HS-27A (cell line): ENCODE measurements around the gene CAMK1.

Experiments used
- DNase-seq: peaks from one replicate; pipeline ENCODE4 v3.0.0-alpha.2; 2012; ENCODE audit warnings: low read depth, missing footprints

Gene CAMK1

DNA sequence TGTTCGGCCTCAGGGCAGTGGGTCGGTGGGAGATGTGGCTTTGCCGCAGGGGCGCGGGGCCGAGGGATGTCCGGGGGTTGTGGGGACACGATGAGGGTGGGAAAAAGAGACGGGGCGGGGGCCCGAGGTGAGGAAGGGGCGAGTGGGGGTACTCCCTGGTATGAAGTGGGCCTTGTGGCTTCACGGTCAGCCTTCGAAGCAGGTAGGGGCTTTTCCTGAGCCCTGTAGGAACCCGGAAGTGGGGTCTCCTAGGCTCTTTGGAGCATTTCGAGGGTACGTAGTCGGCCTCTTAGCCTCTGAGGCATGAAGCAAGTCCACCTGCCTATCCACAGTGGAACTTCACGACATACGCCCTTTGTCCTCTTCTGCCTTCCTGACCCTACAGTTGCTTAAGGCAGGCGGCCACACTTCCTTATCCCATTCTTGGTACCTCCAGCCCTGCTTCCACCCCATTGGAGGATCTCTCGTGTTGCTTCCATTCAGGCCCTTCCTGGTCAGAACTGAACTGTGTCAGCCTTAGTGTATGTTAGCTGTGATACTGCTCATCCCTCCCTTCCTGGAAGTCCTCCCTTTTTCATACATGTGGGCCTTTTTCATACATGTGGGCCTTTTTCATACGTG is 23.5 kb upstream of the CAMK1 start:
- DNase-seq = no peak

DNA sequence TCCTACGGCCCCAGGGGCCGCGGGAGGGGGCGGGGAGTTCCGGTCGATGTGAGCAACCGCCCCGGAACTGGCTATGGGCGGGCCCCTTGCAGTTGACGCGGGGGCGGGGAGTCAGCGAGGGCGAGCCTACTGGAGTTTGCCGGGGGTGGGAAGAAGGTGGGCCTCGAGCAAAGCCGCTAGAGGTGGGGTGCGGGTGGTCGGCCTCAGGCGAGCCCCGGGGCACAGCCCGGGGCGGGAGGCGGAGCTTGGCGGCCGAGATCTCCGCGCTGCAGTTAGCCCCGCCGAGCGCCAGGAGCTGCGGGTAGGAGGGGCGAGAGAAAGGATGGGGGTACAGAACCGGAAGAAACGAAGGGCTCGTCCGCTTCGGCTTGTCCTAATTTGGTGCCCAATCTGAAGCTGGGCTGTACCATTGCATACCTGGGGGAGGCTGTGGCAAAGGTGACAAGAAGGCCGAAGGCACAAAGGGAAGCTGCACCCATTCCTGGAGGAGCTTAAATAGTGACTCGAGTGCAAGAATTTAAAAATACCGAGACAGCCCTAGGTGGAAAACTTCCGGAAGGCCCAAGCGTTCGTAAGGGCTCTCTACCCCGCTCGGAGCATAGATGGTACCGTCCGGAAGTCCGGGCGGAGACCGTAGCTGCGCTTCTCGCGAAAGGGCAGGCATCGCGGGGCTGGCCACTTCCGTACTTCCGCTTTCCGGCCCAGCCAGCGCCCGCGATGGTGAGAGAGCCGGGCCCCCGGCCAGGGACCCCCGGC is 22.8 kb upstream of the CAMK1 start, which contains the start of the genes ARPC4 and TADA3:
TSS of gene ARPC4 (plus strand) at position 678 of the 756 bp plus-strand sequence. CDS start at position 718, 40 bp downstream.
TSS of gene TADA3 (minus strand) at position 69 of the 756 bp plus-strand sequence. CDS start 1,007 bp downstream, outside the sequence.
- peak; percentile 96 for DNase-seq

DNA sequence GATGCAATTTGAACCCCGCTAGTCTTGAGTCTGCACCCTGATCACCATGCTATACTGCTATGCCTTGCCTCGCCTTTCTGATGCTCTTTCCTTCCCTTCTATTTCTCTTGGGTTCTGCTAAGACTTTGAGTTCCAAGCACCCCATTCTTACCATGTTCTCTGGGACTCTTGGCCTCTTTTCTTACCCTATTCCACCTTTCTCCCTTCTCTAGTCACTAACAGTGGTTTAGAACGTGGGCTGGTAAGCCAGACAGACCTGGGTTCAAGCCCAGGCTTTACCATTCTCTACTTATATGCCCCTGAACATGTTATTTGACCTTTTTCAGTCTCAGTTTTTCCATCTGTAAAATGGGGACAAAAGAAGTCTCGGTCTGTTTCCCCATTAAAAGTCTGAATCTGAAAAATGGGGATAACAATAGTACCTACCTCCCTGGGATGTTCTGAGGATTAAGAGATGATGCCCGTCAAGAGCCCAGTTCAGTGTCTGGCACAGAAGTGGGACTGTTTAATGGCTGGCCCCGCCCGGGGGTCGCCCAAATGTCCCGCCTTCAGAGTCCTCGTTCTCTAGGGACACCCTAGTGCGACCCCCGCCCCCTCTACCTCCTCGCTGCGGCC is 22.1 kb upstream of the CAMK1 start:
- no peak for DNase-seq

DNA sequence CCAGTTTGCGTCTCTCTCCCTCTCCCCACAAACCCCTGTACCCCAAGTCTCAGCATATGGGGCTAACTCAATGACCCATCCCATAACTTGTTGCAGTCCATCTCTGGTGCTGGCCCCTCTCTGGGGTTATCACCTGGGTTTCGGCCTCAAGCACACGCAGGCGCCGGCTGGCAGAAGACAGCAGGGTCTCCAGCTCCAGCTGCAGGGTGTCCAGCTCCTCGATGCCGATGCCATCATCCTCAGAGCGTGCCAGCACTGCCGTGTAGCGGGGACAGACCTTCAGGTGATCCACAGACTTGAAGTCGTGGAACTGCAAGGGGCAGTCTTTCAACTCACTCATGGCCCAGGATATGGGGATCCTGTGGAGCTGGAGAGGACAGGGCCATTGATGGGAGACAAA is 21.4 kb upstream of the CAMK1 start:
- DNase-seq = no peak

DNA sequence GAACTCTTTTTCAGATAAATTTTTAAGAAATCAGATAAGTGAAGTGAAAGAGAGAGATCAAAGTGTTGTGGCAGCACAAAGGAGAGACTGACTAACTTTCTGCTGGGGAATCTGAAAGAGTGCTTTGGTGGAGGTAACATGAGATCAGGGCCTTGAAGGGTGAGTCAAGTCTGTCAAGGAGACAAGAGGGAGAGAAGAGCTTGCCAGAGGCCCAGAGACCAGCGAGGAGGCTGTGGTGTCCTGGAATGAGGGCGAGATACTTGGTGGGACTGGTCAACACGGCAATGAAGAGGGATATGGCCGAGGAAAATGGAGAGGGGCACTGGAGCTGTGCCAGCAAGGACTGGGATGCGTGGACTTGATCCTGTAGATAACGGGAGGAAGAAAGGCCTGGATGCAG is 18.0 kb upstream of the CAMK1 start:
- DNase-seq = no peak

DNA sequence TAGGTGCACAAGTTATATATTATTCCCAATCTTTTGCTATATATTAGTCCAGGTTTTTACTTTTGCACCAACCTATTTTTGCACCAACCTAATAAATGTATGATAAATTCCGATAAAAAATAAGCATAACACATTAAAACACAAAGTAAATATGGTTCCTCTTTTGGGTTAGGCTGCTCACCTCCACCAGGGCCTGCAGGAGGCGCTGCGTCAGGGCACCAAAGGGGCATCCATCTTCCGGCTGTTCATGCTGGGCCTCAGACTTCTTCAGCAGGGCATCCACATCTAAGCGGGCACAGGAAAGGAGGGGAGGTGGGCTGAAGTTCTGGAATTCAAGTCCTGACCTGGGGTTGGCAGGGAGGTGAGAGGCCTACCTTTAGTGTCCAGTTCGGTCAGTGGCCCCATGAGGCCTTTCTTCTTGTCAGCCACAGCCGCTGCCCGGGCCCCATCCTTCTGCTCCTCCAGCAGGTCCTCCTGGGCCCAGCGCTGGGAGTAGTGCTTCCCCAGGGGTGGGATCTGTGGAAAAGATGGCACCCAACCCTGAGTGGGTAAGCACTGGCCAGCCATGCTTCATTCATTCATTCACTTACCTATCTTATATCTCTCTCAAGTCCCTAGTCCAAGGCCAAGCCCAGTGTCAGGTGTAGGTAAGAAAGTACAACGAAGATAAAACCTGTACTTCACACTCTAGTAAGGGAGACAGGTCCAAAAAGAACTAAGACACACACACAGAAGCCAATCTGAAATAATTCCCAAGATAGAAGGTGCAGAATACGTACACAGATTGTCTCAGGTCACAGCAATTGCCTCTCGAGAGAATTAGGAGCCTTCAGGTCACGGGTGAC is 17.3 kb upstream of the CAMK1 start:
- DNase-seq = no peak

DNA sequence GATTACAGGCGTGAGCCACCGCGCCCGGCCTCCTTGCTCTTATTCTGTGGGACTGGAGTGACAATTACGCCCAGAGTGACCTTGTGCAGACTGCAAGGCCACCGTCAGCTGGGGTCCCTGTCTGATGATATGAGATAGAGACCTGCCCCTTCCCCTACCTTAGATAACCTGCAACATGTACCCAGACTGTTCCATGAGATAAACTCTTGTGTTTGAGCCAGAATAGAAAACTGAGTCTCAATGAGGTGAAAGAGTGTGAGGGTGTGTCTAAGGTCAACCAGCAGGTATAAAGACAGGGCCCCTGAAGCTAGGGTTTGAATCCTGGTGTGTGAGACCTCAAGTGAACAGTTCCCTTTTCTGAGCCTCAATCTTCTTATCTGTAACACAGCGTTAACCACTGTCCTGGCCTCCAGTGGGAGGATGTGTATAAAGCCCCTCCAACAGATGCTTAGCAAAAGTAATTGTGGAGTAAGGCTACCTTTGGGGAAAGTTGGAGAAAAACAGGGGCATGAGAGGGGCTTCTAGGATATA is 16.5 kb upstream of the CAMK1 start:
- no peak for DNase-seq

DNA sequence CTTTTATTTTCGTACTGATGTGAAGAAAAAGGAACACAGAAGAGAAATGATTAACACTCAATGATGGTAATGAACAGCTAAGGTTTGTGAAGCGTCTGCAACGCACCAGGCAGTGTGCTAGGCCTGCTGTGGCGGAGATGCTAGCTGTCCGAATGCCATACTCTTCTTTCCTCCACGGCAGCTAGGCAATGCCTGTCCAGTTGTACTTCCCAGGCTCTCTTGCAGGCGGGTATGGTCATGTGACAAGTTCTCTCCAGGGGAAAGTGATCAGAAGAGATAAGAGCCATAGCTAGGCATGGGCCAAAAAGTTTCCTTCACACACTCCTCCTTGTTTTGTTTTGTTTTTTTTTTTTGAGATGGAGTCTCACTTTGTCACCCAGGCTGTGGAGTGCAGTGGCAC is 15.9 kb upstream of the CAMK1 start:
- DNase-seq = no peak

DNA sequence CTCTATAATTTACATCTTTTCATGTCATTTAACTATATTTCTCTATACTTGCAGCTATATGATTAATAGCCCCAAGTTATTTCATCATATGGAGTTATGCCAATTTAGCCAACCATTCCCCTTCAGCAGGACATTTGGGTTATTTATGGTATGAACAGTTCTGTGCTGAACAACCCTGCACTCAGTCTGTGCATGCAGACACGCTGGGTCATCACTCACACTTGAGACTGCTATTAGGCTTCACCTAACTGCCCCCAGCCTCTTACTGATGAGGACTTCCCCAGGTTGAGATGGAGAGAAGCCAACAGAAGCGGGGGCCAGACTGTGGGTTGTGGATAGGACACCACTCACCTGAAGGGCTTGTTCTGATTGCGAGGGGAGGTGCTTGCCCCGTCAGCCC is 15.2 kb upstream of the CAMK1 start:
- DNase-seq = no peak

DNA sequence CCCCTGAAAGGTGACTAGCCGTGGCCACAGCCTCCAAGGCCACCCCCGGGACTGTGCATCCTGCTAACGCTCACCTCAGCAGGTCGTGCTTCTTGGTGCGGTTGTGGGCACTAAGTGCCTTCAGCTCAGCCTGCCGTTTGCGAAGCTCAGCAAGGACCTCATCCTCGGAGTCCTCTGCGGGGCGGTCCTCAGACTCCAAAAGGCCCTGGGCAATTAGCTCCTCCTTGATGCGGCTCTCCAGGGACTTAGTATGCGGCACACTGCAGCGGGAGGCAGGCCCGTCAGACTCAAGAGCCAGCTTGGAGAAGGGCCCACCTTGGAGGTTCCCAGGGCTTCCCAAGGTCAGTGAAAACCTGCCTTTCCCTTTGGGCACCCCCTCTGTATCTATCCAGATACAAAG is 14.2 kb upstream of the CAMK1 start:
- no peak for DNase-seq

DNA sequence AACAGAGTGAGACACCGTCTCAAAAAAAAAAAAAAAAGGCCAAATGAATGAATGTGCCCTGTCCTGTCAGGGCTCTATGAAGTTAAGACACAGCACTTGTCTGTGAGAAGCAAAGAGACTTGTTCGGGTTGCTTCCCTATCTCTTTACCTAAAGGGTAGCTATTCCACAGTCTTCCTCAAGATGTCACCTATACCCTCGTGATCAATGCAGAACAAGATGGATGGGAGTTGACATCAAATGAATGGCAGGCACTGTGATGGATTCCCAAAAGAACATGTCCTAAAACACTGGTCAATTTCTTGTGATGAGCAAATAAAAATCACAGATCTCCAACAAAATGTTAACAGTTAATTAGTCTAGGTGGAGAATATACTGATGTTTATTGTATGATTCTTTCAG is 13.0 kb upstream of the CAMK1 start:
- no peak for DNase-seq

DNA sequence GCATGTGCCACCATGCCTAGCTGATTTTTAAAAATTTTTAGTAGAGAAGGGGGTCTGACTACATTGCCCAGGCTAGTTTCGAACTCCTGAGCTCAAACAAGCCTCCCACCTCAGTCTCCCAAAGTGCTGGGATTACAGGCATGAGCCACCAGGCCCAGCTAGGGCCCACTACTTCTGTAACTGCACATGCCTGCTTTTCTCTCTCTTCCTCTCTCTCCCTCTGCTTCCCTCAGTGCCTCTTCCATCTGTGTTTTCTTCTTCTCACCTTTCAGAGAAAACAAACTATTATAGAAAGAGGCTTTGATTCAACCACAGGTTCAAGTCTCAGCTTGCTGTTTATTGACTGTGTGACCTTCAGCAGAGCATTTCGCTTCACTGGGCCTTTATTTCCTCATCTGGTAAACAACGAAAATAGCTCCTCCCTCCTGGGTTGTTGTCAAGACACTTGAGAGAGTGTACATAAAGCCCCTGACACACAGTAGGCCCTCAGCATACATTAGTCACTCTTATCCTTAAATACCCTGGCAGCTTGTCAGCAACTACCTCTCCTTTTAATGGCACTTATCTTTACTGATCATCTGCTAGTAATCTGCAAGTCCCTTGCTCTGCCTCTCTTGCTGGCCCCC is 12.3 kb upstream of the CAMK1 start:
- no peak for DNase-seq

DNA sequence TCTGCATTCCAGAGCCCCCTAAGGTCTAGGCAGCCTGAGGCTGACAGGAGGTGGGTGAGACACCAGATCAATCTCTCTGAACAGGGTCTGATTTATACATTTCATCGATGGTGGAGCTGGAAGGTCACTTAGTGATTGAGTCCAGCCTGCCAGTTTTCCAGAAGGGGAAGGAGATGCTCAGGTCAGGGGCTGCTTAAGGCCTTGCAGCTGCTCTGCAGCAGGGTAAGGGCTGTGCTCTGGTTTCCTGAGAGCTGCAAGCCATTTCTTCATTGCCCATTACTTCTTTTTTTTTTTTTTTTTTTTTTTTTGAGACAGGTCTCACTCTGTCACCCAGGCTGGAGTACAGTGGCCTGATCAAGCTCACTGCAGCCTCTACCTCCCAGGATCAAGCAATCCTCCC is 11.8 kb upstream of the CAMK1 start:
- no peak for DNase-seq

DNA sequence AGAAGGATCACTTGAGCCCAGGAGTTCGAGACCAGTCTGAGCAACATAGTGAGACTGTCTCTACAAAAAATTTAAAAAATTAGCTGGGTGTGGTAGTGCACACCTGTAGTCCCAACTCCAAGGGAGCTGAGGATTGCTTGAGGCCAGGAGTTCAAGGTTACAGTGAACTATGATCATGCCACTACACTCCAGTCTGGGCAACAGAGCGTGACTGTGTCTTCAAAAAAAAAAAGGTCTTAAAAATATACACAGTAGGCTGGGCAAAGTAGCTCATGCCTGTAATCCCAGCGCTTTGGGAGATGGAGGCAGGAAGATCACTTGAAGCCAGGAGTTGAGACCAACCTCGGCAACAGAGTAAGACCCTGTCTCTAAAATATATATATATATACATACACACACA is 11.2 kb upstream of the CAMK1 start:
- no peak for DNase-seq

DNA sequence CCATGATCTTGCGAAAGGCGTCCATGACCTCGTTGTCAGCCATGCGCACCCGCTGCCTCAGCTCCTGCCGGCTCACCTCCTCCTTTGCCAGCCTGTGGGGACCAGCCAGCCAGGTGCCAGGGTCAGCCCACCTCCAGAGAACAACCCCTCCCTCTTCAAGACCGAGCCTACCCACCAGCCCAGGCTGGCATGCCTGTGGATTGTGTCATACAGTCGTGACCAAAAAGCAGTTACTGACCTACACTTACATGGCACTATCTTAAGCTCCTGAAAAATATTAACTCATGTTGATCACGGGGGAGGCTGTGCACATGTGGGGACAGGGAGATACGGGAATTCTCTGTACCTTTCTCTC is 10.7 kb upstream of the CAMK1 start:
- no peak for DNase-seq

DNA sequence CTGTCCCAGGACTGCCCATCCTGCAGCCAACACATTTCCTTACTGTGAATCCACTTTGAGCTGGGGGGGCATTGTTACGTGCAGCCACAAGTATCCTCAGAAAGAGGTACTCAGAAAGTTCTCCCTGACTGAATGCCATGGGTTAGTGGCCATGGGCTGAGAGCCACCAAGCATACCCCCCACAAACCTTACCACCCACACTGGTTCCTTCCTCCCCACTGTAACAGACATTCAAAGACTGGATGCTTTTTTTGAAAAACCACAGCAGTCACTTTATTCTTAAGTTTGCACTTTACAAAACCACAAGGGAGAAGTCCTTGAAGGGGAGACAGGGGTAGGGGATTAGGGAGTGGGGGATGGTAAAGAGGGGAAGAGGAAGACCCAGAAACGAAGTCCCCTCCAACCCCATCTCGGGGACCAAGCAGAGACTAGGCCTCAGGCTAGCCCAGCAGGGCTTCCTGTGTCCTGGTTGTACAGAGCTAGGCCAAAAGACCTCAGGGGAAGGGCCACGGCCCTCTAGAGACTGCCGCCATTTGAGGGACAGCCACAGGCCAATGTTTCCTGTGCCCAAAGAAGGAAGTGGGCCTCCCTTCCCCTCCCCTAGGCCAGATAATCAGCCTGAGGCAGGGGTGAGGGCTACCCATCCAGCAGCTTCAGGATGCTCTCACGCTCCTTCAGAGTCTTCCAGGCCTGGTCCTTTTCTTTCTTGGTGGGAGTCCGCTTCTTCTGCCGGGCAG is 10.1 kb upstream of the CAMK1 start:
- no peak for DNase-seq

DNA sequence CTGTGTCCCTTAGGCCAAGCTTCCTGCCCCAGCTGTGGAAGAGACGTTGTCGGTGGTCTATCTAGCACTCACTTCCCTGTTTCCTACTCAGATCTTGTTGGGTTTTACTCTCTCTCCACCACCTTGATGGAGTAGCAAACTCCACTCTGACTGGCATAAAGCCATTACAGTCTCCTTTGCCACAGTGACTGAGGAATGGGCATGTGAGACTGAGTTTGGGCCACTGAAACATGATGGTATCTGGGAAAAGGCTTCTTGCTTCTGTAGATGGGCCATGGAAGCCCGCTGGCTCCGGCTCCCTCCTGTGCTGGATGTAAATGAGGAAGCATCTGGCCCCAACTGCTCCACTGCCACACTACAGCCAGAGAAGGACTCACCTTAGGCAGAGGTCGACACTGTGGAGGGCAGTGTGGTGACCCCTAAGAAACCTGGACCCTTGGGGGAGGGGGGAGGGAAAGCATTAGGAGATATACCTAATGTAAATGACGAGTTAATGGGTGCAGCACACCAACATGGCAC is 9.4 kb upstream of the CAMK1 start:
- no peak for DNase-seq

DNA sequence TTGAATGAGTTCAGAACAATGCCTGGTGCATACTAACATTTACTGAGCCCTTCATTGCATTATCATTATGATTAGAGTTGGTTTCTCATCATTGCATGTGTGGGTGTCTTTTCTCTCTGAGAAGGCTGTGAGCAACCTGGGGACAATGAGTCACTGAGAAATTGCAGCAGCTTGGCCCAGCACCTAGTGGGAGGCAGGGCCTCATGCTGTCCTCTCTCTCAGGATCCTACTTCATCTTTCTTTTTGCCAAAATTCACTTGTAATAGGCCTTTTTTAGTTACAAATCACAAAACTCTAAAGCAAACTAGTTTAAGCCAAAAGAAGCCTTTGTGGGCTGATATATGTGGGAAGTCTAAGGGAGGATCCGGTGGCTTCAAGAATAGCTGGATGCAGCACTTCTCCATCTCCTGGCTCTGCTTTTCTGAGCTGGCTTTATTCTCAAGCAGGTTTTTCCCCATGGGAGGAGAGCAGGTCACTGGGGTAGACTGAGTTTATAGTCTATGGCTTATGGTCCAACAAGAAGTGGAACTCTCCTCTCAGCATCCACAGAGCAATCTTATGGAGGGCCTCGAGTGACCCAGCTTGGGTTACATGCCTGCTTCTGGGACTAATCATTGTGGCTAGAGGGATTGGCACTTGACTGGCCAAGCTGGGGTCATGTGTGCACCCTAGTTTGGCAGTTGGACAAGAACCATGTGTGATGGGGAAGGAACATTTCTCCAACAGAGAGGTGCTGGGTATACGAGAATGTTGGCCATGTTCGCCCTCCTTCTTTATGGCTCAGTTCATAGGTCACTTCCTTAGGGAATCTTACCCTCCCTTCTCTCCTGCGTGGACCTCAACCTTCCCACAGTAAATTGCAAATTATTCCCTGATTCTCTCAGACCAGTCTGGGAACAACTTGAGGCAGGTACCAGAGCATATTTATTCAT is 8.7 kb upstream of the CAMK1 start:
- DNase-seq = no peak

DNA sequence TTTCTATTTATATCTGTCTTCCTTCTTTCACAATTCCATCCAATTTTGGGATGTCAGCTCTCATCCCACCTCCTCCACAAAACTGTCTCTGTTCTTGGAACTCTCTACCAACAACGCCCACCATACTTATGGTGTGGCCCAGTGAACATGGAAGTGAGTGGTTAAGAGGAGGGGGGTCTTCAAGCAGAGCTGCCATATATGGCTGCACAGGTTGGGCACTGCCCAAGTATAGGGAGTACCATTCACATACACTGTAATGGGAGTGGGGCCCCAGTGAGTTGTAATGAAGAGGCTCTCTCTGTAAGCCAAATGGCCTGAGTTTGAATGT is 7.9 kb upstream of the CAMK1 start:
- no peak for DNase-seq
